CD4-positive, alpha-beta T cell (primary cell): ENCODE data around the gene LDB2. TPM values are rescaled to one million over a fixed set of nuclear protein-coding genes. Genes with fewer than 3 reads are reported as not detected.

Experiments used
- ATAC-seq: fragments of 200-7000 bp; cut with Tn5 transposase; one replicate; pipeline ENCODE4 v1.10.0; 2022; ENCODE audit warnings: mild to moderate bottlenecking; ENCODE audit not compliant: poor library complexity
- CTCF ChIA-PET: fragments of 350-600 bp; sonication (Branson Sonifier 250); formaldehyde crosslinking; loops from one replicate; lab custom pipeline; 2021; ENCODE audit warnings: antibody characterized with exemption, inconsistent platforms; lab: Charles Lee
- POLR2A ChIA-PET: fragments of 350-600 bp; sonication (Branson Sonifier 250); formaldehyde crosslinking; loops from one replicate; lab custom pipeline; 2021; ENCODE audit warnings: antibody characterized with exemption, inconsistent platforms; lab: Charles Lee
- DNase-seq, 14 experiments: peaks; one replicate each; pipeline ENCODE4 v3.0.0-alpha.2; 2013 to 2020; ENCODE audit warnings: mixed read lengths in 2 of 14
- H3K27ac ChIP-seq, 2 donors: one replicate each; pipeline versions ENCODE4 v1.5.1 to v1.7.0; 2013; ENCODE audit warnings: low read length in 2 of 2, low read depth in 1 of 2, mild to moderate bottlenecking in 1 of 2
- H3K27me3 ChIP-seq, 2 experiments: 1 replicate in 1 of 2; 2 replicates in 1 of 2; pipeline versions ENCODE4 v1.6.1 to v1.7.0; 2013; ENCODE audit warnings: low read length in 2 of 2, control low read depth in 1 of 2, mild to moderate bottlenecking in 1 of 2, moderate library complexity in 1 of 2; ENCODE audit not compliant: insufficient read depth in 2 of 2, control insufficient read depth in 1 of 2
- H3K36me3 ChIP-seq: one replicate; pipeline ENCODE4 v1.6.1; 2013; ENCODE audit warnings: low read length, control low read depth; ENCODE audit not compliant: insufficient read depth
- H3K4me1 ChIP-seq: one replicate; pipeline ENCODE4 v1.6.1; 2013; ENCODE audit warnings: low read length, control low read depth; ENCODE audit not compliant: insufficient read depth
- H3K4me3 ChIP-seq: one replicate; pipeline ENCODE4 v1.5.1; 2013; ENCODE audit warnings: mild to moderate bottlenecking, low read length, moderate library complexity
- H3K9me3 ChIP-seq, 2 experiments: 1 replicate in 1 of 2; 2 replicates in 1 of 2; pipeline versions ENCODE4 v1.6.1 to v1.7.0; 2013; ENCODE audit warnings: low read length in 2 of 2, mild to moderate bottlenecking in 2 of 2, control low read depth in 1 of 2, moderate library complexity in 1 of 2; ENCODE audit not compliant: control insufficient read depth in 1 of 2, insufficient read depth in 1 of 2
- H3K27ac Mint-ChIP-seq: one replicate; pipeline ENCODE4 v1.8.0; 2020; ENCODE audit warnings: mixed read lengths
- H3K27me3 Mint-ChIP-seq: one replicate; pipeline ENCODE4 v1.8.0; 2021; ENCODE audit warnings: mixed read lengths
- H3K36me3 Mint-ChIP-seq: one replicate; pipeline ENCODE4 v1.8.0; 2021; ENCODE audit warnings: low read depth, mixed read lengths
- H3K4me1 Mint-ChIP-seq: one replicate; pipeline ENCODE4 v1.8.0; 2021; ENCODE audit warnings: low read depth, mixed read lengths
- H3K4me3 Mint-ChIP-seq: one replicate; pipeline ENCODE4 v1.8.0; 2020; ENCODE audit warnings: mild to moderate bottlenecking, mixed read lengths
- H3K9me3 Mint-ChIP-seq: one replicate; pipeline ENCODE4 v1.8.0; 2020; ENCODE audit warnings: mixed read lengths
- intact Hi-C, 2 experiments: fragments of 100-400 bp; cut with DNase I in 1 of 2; cut with micrococcal nuclease in 1 of 2; formaldehyde crosslinking; loops; one replicate each; pipeline versions ENCODE4 v1.15.1 to v1.9.0; 2023 to 2025; cut with DNase I, micrococcal nuclease
- total RNA-seq, 174 experiments: library from RNA in 2 of 174; stranded (reverse) in 2 of 174; gene quantifications; one replicate each; pipeline ENCODE4 v1.2.3 and lab custom pipeline; 2021 to 2026
- TF ChIP-seq, protein P1 (sequence below): fragments of 200-600 bp; IDR thresholded peaks from one replicate; pipeline ENCODE4 v1.8.0; 2022; ENCODE audit warnings: antibody characterized with exemption, mild to moderate bottlenecking

The LDB2 gene
- total RNA-seq, 2 experiments from 2014 or later: not detected

DNA sequence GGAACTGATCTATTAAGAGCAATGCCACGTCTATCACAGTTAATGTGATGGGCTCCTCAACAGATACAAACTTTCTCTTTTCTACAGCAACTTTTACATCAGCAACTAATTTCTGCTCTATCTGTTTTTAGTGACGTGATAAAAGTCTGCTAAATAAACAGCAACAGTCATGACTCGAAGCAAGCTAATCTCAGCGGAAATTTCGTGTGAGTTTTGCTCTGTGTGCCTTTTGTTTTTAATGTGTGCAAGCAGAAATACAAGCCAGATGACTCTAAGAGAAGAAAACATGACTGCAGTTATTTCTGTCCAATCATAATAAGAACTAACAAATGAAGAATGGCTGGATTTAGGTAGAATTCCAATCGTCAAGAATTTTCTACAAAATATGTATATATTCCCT lies 214.3 kb downstream of the LDB2 start:
- TF ChIP-seq, protein P1, sequence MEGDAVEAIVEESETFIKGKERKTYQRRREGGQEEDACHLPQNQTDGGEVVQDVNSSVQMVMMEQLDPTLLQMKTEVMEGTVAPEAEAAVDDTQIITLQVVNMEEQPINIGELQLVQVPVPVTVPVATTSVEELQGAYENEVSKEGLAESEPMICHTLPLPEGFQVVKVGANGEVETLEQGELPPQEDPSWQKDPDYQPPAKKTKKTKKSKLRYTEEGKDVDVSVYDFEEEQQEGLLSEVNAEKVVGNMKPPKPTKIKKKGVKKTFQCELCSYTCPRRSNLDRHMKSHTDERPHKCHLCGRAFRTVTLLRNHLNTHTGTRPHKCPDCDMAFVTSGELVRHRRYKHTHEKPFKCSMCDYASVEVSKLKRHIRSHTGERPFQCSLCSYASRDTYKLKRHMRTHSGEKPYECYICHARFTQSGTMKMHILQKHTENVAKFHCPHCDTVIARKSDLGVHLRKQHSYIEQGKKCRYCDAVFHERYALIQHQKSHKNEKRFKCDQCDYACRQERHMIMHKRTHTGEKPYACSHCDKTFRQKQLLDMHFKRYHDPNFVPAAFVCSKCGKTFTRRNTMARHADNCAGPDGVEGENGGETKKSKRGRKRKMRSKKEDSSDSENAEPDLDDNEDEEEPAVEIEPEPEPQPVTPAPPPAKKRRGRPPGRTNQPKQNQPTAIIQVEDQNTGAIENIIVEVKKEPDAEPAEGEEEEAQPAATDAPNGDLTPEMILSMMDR: no peak
- H3K4me3 Mint-ChIP-seq: no peak overlapping the region
- Histone ChIP-seq H3K27ac (no peak overlapping the region), H3K4me1 (no peaks in the 10 kb centered on the region), H3K9me3 (no peaks in the 10 kb centered on the region), H3K36me3 (no peaks in the 10 kb centered on the region), H3K4me3 (no peak overlapping the region), H3K27me3 (no peaks in the 10 kb centered on the region)
- ChIA-PET POLR2A (no interaction called here), CTCF (no interaction called here)
- intact Hi-C loops: no loop called here
- H3K27ac Mint-ChIP-seq: no peak overlapping the region
- no peak for ATAC-seq
- H3K9me3 Mint-ChIP-seq: no peaks in the 10 kb centered on the region
- H3K27me3 Mint-ChIP-seq: peaks cover 6% of the 10 kb centered on the region
- DNase-seq: no peak
- no peaks in the 10 kb centered on the region for H3K36me3 Mint-ChIP-seq
- no peaks in the 10 kb centered on the region for H3K4me1 Mint-ChIP-seq

DNA sequence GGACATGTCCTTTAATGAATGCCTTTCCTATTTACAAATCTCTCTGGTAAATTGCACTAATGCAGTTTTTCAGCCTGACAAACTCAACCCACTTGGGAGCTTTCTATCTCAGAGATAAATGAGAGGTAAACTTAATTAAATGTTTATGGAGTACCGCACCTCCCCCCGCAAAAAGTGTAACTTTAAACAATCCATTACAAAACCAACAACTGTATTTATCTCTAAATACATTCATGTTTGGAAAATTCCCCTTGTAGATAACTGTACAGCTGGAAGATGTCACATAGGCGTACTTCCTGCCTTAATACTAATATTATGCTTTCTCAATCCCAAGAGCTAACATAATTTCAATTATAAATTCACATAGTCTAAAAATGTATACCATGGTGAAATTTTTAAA lies 215.5 kb downstream of the LDB2 start:
- Histone ChIP-seq H3K4me1 (no peaks in the 10 kb centered on the region), H3K36me3 (no peaks in the 10 kb centered on the region), H3K27me3 (no peaks in the 10 kb centered on the region), H3K4me3 (no peak overlapping the region), H3K9me3 (no peaks in the 10 kb centered on the region), H3K27ac (no peak overlapping the region)
- no peak overlapping the region for H3K4me3 Mint-ChIP-seq
- no peaks in the 10 kb centered on the region for H3K36me3 Mint-ChIP-seq
- H3K9me3 Mint-ChIP-seq: no peaks in the 10 kb centered on the region
- H3K27ac Mint-ChIP-seq: no peak overlapping the region
- TF ChIP-seq, protein P1: no peak
- CTCF ChIA-PET: no interaction called here
- DNase-seq: no peak
- POLR2A ChIA-PET: no interaction called here
- H3K27me3 Mint-ChIP-seq: peaks cover 6% of the 10 kb centered on the region
- H3K4me1 Mint-ChIP-seq: no peaks in the 10 kb centered on the region
- ATAC-seq: no peak
- intact Hi-C loops: no loop called here

DNA sequence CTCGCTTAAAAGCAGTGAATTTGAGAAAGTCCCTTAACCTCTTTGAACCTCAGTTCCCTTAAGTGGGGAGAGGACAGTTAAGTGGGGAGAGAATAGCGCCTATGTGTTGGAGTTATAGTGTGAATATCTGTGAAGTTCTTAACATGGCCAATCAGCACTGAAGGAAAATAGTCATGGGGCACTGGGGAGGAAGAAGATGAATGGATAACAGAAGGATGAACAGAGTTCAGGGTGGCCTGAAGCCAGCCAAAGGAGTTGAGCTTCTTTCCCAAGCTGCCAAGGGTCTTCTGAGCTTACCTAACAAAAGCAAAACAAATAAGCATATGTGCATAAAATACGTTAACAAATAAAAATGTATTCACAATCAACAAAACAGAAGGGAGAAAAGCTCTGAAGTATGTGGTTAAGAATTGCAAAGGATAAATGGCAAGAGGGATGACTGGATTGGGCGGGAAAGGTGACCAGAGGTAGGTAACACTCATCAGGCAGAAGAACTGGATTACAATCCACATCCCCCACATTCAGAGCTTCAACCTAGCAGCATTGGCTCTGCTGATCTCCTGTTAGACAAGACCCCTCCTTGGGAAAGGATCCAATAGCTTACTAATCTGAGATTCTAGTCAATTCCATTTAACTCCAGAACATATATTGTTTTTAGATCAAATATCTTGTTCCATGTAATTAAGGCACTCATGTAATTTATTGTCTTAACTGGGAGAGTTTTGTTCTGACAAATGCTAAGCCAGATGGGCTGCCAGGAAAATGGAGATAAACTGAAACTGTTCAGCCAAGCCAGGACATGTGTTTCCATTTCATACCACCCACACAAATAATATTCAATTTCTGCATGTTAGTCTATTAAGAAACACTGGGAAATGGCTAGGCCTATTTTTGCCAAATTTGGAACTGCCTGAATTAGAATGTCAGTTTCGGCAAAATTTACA lies 221.2 kb downstream of the LDB2 start:
- Mint-ChIP-seq H3K27ac (no peak overlapping the region), H3K4me1 (no peaks in the 10 kb centered on the region), H3K9me3 (no peaks in the 10 kb centered on the region), H3K4me3 (no peak overlapping the region), H3K36me3 (no peaks in the 10 kb centered on the region), H3K27me3 (peaks cover 3% of the 10 kb centered on the region)
- Histone ChIP-seq H3K4me1 (no peaks in the 10 kb centered on the region), H3K36me3 (no peaks in the 10 kb centered on the region), H3K27me3 (no peaks in the 10 kb centered on the region), H3K27ac (no peak overlapping the region), H3K9me3 (no peaks in the 10 kb centered on the region), H3K4me3 (no peak overlapping the region)
- ATAC-seq: no peak
- intact Hi-C loops: no loop called here
- no peak for DNase-seq
- ChIA-PET POLR2A (no interaction called here), CTCF (no interaction called here)
- TF ChIP-seq, protein P1: no peak
